NB4 (cell line): Measurements from ENCODE around the gene PIGR.

Source experiments
- DNase-seq: peaks from one replicate; pipeline ENCODE4 v3.0.0; 2010; ENCODE audit warnings: low read depth
- H3K4me3 ChIP-seq: one replicate; pipeline ENCODE4 v1.5.1; 2011; ENCODE audit warnings: mild to moderate bottlenecking, low read depth, low read length, moderate library complexity
- CTCF ChIP-seq: IDR thresholded peaks from one replicate; pipeline ENCODE4 v1.5.1; 2012; ENCODE audit warnings: low read depth, low read length
- MAX ChIP-seq: IDR thresholded peaks from 2 replicates; pipeline ENCODE4 v1.6.1; 2011; ENCODE audit warnings: low read depth, low read length
- MYC ChIP-seq: IDR thresholded peaks from 2 replicates; pipeline ENCODE4 v1.6.1; 2011; ENCODE audit warnings: low read depth, low read length
- POLR2A ChIP-seq: IDR thresholded peaks from 2 replicates; pipeline ENCODE4 v1.6.1; 2011; ENCODE audit warnings: mild to moderate bottlenecking; ENCODE audit not compliant: insufficient read length; ENCODE audit errors: extremely low read depth

The PIGR gene

GRCh38 chr1:206909161-206909882, 36.9 kb downstream of the PIGR start:
- DNase-seq: no peak
- TF ChIP-seq MYC: no peak
- TF ChIP-seq MAX: no peak
- TF ChIP-seq POLR2A: no peak
- TF ChIP-seq CTCF: no peak
- H3K4me3 ChIP-seq: no peak overlapping the region

GRCh38 chr1:206908038-206908437, 38.2 kb downstream of the PIGR start:
- DNase-seq: no peak

GRCh38 chr1:206907304-206907991, 38.8 kb downstream of the PIGR start:
- TF ChIP-seq MYC (no peak), CTCF (peak; percentile 21), MAX (no peak), POLR2A (no peak)
- DNase-seq: peak; percentile 21
- no peak overlapping the region for H3K4me3 ChIP-seq

More at GRCh38 chr1:206908038-206908437, 38.2 kb downstream of the PIGR start:
- no peak overlapping the region for H3K4me3 ChIP-seq
- TF ChIP-seq CTCF (no peak), POLR2A (no peak), MAX (no peak), MYC (no peak)

- DNase-seq: no peak
- TF ChIP-seq POLR2A: no peak
- TF ChIP-seq MYC: no peak
- TF ChIP-seq MAX: no peak
- TF ChIP-seq CTCF: no peak
Measured at GRCh38 chr1:206905295-206906164, 40.7 kb downstream of the PIGR start.

GRCh38 chr1:206904423-206905142, 41.7 kb downstream of the PIGR start:
- TF ChIP-seq MYC (no peak), MAX (no peak), POLR2A (no peak), CTCF (no peak)
- no peak overlapping the region for H3K4me3 ChIP-seq
- DNase-seq: no peak

More at GRCh38 chr1:206905295-206906164, 40.7 kb downstream of the PIGR start:
- H3K4me3 ChIP-seq: no peak overlapping the region
